ENCODE data around the gene PLPP7.
"Not testable (repeated sequence)": the region's sequence is repeated elsewhere in the genome, so short reads cannot be mapped to it uniquely, and the experiment has no call there.

Gene PLPP7

DNA sequence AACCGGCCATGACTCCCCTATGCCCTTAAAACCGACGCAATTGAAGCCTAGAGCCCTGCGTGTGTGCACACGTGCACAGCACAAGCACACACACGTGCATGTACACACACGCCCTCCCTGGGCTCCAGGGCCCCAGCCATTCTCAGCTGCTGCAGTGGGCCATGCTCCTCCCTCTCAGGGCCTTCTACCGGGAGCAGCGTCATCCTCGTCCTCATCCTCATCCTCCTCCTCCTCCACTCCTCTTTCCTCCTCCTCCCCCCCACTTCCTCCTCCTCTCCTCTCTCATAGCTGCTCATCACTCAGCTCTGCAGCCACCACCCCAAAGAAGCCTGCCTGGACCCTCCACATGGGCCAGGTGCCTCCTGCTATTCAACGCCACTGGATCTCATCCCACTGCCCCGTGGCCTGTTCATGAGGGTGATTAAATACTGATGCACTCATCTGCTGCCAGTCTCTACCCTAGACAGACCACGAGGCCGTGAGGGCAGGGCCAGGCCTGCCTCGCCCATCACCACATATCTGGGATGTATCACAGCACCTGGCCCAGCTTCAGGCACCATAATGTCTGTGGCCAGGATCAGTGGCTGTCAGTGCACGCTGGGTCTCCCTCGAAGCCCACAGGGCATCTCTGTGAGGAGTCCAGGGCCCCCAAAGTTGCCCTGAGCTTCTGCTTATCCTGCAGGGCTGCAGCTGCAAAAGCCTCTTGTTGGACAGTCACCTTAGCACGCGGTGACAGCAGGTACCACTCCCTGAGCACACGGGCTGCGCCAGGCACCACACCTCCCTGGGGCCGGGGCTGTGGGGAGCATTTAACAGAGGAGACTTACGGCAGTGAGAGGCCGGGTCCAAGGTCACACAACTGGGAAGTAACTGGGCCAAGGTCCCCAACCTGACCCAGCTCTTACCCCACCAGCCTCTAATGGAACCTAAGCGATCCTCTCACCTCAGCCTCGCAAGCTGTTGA lies 23.0 kb upstream of the PLPP7 start:
- no peak for DNase-seq (ENCODE audit: low read depth in 2 of 2)

DNA sequence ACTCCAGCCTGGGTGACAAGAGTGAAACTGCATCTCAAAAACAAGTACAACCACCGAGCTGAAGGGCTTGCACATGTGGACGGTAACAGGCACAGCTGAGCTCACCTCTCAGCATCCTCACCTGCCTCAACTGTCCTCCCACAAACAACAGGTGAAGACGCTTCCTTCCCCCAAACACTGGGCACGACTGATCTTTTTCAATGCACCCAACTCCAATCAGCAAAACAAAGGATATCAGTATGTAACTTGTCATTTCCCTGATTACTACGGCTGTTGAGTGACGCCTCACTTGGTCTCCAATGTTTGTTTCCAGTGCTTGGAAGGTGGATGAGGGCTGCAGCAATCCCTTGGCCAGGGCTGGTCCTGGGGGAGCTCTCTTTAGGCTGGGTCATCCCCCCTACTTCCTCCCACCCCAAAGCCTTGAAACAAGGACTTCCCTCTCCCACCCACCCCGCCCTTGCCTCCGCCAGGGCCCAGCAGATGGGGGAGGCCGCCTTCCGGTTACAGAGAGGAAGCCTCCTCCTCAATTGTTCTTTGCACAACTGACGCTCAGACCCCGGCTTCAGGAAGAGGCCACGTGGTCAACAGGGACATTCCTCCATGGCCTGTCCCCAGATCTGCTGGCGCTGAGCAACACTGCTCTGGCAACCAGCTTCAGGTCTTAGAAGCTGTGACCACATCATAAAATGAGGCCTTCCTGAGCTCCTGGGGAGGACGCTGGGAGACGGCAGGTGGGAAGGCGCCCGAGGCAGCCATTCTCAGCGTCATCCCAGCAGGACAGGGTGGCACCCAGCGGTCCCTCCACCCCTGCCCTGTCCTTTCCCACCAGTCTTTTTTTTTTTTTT lies 19.1 kb upstream of the PLPP7 start:
- DNase-seq (ENCODE audit: low read depth in 2 of 2), result no peak

DNA sequence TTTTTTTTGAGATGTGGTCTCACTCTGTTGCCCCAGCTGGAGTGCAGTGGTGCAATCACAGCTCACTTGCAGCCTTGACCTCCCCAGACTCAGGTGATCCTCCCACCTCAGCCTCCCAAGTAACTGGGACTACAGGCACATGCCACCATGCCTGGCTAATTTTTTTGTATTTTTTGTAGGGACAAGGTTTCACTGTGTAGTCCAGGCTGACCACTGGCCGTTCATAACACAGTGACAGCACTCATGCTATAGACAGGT lies 18.6 kb upstream of the PLPP7 start:
- not testable (repeated sequence) for DNase-seq (ENCODE audit: low read depth in 2 of 2)

DNA sequence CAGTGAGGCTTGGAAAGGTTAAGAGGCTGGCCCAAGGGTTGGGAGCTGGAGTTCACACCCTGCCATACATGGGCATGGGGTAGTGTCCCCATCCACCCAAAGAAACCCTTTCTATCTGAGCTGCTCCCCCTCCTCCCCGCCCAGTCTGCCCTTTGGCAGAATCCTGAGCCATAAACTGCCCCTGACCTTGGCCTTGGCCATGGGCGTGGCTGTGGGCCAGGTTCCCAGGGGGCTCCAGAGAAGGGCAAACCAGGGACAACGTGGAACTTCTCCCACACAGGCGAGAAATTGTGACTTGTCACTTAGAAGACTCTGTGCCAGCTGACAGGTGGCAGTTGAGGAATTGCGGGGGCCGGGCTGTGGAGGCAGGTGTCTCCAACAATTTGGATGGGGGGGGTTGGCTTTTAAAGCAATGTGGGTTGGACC lies 18.0 kb upstream of the PLPP7 start:
- no peak for DNase-seq (ENCODE audit: low read depth in 2 of 2)

DNA sequence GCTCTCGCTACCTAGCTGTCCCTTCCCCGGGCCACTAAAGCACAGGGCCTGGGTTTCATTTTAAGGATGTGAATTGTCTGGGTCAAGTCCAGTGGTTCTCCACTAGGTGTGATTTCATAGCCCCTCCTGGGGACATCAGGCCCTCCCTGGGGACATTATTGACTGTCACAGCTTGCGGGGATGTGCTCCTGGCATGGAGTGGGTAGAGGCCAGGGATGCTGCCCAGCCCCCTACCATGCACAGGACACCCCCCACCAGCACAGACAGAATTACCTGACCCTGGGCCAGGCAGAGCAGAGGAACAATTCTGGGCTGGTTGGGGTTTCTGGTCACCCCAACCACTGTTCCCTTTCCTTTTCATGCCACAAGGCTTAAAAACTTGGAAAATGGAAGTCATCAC lies 17.3 kb upstream of the PLPP7 start:
- DNase-seq (ENCODE audit: low read depth in 2 of 2), result no peak

DNA sequence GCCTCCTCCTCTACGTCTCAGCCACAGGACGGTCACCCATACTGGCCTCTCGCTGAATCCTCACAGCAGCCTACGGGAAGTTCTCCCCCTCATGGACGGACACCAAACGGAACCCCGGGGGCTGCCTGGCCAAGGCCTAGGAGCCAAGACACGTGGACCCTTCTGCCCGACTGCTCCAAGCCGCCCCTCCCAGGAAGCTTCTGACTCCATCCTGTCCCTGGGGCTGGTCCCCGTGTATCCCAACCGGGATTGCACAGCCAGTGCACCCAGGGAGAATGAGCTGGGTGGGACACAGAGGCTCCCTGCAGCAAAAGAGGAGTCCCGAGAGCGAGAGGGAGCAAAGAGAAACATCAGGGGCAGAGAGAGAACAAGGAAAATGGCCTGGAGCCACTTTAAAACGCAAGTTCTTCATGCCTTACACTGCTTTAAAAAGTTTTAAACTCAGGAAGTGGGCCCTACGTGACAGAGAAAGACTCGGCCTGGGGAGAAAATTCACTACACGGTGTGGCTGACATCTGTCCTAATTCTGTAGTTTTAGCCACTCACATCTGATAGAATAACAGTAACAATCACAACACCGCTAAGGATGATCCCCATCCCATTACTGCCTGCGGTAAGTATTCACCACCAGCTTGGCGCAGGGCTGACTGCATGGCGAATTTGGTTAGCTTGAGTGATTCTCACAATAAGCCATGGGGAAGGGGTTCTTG lies 16.2 kb upstream of the PLPP7 start:
- DNase-seq (ENCODE audit: low read depth in 2 of 2), result no peak

DNA sequence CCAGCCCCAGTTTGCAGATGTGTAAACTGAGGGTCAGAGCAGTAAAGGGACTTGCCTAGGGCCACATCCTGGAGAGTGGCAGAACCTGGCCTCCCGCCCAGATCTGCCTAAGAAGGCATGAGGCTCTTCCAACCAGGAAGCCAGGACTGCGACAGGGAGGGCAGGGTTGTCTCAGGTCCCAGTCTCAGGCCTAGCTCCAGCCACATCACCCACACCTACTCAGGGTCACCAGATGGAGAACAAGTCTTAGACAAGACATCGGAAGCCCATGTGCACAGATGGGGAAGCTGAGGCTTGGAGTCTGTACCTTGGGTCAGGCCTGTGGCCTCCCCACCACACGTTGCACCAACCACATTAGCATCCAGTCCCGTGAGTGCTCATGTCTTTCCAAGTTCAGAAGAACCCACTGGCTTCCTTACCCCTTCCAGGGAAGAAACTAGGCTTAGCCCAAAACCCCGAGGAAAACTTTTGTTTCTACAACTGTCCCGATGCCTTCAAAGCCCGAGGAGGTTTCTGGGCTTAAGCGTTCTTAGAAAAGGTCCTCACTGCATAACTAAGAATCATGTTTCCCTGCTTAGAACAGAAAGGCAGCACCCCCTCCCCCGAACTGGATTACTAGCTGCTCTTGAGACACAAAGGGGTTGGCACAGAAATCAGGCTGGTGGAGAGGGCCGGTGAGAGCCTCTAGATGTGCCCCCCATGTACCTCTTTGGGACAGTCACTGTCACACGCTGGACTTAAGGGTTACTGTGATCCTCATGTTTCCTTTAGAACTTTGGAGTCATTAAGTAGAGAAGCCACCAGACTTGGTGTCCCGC lies 15.5 kb upstream of the PLPP7 start:
- DNase-seq (ENCODE audit: low read depth in 2 of 2), result no peak

DNA sequence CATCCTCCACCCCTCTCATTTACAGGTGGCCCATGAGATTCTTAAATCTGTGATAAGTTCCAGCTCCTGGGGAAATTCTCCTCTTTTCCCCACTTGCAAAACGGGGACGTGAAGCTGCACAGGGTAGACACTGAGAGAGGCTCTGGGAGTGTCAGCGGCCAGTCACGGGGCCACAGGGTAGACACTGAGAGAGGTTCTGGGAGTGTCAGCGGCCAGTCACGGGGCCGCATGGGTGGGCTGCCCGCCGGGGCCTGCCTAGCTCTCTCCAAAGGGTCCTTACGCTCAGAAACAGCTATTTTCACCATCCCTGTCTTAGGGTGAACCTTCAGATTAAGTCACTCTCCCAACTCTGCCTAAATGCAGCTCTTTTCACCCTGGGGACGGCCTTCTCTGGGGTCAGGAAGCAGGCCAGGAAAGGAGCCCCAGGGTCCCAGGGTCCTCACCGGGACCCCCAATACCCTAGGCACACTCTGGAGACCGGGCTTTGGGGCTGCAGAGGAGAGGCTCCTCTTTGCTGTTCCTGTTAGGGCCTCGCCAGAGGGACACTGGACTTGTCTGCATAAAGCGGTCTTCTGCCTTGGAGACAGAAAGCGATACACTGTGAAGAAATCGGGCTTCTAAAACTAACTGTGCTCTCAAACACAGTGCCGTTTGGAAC lies 14.7 kb upstream of the PLPP7 start:
- no peak for DNase-seq (ENCODE audit: low read depth in 2 of 2)

DNA sequence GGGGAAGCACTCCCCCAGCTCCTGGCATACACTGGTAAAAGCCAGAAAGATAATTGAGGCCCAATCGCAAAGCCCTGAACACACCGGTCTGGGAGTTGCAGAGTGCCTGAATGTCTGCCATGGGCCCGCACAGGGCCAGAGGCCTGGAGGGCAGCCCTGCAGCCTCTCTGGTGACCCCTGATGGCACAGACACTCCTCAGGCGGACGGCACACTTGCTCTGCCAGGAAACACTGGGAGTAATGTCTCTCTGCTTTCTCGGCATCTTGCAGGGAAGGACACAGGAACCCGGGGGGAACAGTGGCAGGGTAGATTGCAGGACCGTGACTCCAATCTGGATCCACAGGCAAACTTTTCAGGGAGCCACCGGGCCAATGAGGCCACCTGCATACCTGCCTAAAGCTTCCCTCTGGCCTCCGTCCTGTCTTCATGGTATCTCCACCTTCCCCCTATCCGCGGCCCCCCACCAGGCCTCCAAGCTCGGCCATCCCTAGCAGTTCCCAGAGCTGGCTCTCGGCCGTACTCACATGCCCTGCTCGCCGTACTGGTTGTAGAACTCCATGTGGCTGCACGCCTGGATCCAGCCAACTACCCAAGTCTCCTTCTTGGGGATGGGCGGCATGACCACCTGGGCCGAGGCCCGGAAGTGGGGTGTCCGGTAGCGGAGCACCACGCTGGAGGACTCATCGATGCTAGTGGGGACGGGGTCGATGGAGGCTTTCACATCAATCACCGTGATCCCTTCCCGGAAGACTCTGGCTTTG lies 14.0 kb upstream of the PLPP7 start:
- DNase-seq (ENCODE audit: low read depth in 2 of 2), result no peak

DNA sequence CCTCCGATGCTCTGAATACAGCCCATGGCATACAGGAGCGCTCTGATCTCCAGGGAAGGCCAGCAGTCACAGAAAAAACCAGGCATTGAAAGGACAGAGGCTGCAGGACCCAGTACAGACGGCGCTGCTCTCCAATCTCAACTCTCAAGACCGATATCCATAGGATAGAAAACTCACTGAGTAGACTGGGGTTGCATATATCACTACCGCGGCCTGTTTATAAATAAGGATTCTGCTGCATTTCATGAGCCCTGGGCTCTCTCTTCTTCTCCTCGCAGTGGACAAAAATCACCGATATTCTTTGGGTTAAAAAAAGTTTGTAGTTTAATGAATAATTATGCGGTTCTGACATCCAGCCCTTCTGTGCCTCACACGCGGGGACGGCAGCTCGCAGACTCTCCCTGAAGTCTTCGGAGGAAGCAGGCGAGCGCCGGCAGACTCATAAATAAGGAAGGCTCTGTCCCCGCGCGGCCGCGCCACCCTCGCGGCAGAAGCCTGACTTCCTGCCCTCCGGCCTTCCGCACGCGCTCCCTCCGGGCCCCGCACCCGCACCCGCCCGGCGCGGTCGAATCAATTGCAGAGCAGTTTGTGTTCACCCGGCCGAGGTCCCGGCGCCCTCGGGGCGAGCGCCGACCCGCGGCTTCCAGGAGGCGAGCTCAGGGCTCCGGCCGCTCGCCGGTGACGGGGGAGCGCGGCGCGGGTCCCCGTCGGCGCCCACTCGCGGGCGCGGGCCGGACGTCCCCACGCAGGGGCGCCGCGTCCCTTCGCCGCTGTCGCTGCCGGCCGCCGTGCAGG lies 13.2 kb upstream of the PLPP7 start, which contains the start of gene FAM78A:
TSS of gene FAM78A (minus strand) at position 417 of the 795 bp plus-strand sequence. CDS start at position 86, 331 bp downstream.
- no peak for DNase-seq (ENCODE audit: low read depth in 2 of 2)

DNA sequence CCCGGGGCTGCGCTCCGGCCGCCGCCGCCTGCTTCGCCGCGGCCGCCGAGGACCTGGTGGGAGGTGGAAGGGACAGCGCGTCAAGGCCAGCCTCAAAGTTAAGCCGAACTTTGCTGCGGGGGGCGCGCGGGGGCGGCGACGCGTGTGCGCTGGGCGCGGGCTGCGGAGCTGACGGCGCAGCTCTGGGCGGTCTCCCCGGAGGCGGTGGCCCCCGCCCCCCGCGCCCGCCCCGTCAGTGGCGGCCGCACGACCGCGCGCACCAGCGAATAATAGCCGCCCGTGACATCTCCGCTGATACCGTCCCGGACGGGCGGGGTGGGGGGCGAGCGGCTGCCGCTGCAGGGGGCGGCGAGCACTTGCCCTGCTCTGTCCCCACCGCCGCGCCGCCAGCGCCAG lies 12.6 kb upstream of the PLPP7 start:
- no peak for DNase-seq (ENCODE audit: low read depth in 2 of 2)

DNA sequence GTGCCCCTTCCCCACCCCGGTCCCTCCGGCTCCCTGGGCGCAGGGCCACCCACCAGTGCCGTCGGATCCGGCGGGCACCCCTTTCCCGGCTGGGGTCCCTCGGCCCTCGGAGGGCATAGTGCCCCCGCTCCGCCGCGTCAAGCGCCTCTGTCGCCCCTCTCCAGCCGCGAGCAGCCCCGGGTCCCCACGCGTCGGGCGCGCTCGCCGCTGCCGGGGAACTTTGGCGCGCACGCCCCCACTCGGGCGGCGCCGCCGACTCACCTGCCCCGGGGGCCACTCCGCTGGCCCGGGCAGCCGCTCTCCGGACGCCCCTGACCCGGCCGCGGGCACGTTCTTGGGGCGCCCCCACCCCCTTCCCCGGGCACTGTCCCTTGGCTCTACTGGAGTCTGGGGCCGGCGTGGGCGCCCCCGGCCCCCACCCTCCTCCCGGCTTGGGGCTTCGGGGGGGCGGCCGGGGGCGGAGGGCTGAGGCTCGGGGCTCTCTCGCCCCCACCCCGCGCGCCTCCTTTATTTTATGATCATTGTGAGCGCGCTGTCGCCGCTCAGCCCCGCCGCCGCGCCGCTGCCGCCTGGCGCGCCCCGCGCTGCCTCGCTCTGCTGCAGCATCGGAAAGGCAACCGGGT lies 12.1 kb upstream of the PLPP7 start:
- no peak for DNase-seq (ENCODE audit: low read depth in 2 of 2)

DNA sequence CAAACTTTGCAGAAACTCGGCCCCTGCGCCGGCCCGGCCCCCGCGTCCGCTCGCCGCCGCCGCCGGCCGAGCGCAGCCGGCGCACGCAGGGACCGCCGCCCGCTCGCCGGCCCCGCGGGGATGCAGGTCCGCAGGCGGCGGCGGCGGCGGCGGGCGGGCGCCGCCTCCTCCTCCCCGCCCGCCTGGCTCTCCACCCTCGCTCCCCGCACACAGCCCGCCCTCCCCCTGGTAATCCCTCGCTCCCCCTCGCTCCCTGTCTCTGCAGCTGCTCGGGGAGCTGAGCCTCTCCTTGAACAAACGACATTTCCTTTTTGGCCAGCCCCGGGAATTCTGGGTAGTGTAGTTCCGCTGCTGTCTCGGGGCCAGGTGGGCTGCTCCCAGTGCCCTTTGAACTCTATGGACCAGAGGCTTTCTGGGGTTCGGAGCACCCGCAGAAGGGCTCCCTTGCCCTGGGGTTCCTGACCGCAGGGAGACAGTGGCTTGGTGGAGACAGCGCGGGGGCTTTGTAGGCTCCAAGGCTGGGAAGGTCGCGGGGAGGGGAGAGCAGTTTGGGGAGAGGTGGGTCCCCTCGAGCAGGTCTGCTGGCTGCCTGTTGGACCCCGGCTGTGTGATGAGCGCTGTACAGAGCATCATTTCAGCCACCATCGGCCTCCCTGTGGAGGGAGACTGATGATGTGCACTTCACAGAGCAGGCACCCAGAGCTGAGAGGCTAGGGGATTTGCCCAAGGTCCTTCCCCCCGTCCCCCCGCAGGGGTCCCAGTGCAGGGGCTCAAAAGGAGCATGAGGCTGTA lies 11.4 kb upstream of the PLPP7 start:
- peak; percentile 64 to 69 for DNase-seq (ENCODE audit: low read depth in 2 of 2)

DNA sequence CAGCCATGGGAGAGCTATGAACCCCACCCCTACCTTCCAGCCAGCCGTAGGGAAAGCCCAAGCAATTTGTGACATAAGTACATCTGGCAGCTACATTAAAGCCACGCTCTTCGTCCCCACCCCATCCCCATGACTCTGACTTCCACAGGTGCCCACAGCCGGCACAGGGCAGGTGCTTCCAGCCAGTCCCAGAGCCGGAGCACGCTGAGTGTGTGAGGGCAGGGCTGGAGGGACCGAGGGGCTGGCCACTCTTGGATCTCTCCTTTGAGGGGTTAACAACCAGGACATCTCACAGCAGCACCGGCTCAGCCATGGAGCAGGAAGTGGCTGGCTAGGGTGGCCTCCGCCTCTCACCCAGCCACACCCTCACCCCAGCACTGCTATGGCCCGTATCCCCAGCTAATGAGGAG lies 10.8 kb upstream of the PLPP7 start:
- no peak for DNase-seq (ENCODE audit: low read depth in 2 of 2)

DNA sequence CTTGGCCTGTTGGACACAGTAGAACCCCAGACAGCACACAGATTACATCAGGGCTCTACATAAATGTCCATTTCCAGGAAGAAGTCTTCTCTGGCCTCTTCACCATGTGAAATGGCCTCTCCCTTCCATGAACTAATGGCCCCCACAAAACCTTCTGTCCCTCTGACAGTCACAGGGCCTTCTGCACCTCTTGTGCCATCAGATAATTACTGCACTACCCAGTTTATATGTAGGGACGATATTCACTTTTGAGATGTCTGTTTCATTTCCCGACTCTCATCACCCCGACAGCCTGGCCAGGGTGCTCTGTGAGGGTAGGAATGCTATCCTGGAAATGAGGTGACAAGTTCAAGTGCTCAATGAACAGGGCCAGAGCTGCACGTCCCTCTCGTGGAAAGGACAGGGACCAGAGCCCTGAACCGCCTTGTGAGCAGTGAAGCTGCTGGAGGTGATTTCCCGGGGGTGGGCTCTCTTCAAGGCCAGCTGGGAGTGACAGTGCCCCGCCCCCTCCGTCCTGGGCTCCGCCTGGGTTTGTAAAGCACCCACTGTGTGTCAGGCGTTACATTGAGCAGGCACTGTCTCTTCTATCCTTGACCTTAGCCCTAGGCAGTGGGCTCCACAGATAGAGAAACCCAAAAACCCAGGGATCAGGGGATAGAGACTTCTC lies 10.2 kb upstream of the PLPP7 start:
- DNase-seq (ENCODE audit: low read depth in 2 of 2), result no peak

DNA sequence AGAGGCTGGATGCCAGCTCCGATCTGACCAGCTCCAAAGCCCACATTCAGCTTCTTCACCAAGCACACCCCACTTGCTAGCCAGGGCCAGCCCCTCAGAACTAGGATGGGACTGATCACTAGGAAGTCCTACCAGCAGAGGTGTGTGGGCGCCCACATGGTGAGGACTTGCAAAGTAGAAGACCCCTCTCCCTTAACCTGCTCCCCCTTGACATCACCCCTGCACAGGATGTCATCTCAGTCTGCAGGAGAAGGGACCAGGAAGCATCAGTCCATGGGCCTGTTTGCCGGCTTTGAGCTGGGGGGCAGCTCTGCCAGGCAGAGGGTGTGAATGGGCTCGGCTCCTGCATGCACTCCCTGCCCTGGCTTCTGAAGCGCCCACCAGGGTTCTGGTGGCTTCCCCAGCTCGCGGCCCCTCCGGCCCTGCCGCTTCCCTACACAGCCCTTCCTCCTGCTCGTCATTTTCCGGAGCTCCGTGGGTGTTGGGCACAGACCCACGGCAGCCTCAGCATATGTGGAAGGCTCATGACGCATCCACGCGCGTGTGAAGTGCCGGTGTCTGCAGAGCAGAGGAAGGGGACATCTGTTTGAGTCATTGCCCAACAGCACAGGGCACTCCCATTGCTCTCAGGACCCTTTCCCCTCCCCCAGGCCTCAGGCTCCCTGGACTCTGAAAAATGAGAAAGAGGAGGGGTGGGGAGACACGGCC lies 9.5 kb upstream of the PLPP7 start:
- DNase-seq (ENCODE audit: low read depth in 2 of 2), result no peak

DNA sequence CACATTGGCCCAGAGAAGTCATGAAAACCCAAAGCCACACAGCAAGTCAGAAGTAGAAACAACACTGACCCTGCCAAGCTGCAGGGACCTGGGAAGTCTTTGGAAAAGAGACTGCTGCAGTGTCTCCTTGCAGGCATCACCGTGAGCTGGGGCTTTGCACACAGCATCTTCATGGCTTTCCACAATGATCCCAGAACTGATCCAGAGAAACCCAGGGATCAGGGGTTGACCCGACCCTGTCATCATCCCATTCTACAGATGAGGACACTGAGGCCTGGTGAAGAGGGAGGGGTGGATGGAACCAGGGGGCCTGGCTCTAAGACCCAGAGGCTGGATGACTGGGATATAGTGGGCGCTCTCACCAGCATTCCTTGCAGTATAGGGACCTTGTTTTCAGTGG lies 8.9 kb upstream of the PLPP7 start:
- no peak for DNase-seq (ENCODE audit: low read depth in 2 of 2)
